Umbilical cord (tissue), 2 donors: ENCODE measurements around the gene HSD17B14. TPM values are rescaled to one million over a fixed set of nuclear protein-coding genes. Genes with fewer than 3 reads are reported as not detected.
"Not testable (repeated sequence)": the region's sequence is repeated elsewhere in the genome, so short reads cannot be mapped to it uniquely, and the experiment has no call there.

Source experiments
- DNase-seq: peaks from one replicate; pipeline ENCODE4 v3.0.0-alpha.2; 2015; ENCODE audit warnings: low spot score
- total RNA-seq: library from RNA; depleted of rRNA; stranded (reverse); fragments of >200 nt; gene quantifications from one replicate; pipeline ENCODE4 v1.2.3, GENCODE V29; 2014; ENCODE audit warnings: low replicate concordance; ENCODE audit not compliant: insufficient read depth

HSD17B14 gene
- total RNA-seq, result 3.4 TPM

DNA sequence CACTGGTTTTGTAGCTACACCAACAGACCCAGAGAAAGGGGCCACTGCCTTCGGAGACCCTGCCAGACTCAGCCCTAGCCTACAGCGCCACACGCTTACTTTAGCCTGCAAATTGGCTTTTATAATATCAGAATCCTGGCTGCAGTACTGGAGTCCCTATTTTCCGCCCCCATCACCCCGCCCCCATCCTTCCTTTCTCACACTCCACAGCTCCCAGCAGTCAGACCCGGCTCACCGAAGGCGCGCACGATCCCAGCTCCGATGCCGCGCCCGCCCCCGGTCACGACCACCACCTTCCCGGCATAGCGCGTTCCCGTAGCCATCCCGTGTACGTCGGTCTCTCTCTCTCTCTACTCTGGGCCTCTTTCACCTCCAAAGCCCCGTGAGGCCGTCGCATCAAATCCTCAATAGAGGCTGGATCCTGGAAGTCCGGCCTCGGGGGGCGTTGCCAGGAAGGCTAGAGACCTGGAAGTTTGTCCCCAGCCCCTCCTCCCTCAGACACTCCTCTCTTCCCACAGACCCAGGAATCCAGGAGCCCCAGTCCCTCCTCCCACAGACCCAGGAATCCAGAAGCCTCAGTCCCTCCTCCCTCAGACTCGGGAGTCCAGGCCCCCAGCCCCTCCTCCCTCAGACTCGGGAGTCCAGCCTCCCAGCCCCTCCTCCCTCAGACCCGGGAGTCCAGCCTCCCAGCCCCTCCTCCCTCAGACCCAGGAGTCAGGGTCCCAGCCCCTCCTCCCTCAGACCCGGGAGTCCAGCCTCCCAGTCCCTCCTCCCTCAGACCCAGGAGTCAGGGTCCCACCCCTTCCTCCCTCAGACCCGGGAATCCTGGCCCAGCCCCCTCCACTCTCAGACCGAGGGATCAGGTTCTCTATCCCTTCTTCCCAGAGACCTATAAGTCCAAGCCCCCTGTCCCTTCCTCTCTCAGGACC, at the start of gene HSD17B14:
HSD17B14 (minus strand) TSS at position 403 of the 929 bp plus-strand sequence; CDS start at position 323, 80 bp downstream.
- DNase-seq, result peak; percentile 92

- DNase-seq, result no peak
Observed at GRCh38 chr19:48883726-48884125, 47.4 kb upstream of the HSD17B14 start.

DNA sequence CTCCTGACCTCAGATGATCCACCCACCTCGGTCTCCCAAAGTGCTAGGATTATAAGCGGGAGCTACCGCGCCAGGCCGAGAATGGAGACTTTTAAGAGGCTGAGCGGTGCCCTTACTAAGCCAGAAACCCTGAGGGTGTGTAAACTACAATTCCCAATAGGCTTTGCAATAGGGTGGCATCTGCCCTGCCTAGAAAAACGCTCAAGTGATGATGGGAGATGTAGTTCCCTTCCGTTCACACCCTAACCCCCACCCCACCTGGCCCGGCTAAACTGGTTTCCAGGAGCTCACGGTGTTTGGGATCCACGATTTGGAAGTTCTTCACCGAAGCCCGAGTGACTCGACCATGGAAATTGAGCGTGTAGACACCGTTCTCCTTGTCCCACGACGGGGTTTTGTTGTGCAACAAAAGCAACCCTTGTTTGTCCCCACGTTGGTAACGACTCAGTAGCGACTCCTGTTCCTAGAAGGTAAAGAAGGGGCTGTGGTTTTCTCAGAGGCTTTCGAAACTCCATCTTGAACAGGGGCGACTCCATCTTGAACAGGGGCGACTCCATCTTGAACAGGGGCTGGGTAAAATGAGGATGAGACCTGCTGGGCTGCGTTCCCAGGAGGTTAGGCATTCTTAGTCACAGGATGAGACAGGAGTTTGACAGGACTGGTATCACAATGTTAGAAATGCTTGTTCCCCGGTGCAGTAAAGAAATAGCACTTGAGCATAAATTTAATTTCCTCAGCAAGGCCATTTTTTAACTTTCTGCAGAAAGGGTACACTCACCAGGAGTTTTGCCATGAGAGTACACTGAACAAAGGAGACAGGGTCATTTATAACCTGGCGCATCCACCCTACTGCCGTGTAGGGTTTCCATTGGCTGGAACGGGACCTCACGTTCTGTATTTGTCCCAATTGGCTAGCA, 45.7 kb upstream of the HSD17B14 start:
- DNase-seq, result peak; percentile 38

DNA sequence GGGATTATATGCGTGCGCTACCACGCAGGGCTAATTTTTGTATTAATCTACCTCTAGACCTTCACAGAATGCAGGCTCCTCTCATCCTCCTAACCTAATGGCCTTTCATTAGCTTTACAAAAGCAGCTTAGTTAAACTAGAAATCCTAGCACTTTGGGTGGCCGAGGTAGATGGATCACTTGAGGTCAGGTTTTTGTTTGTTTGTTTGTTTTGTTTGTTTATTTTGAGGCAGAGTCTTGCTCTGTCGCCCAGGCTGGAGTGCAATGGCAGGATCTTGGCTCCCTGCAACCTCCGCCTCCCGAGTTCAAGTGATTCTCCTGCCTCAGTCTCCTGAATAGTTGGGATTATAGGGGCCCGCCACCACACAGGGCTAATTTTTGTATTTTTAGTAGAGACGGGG, 43.4 kb upstream of the HSD17B14 start:
- DNase-seq, result not testable (repeated sequence)

DNA sequence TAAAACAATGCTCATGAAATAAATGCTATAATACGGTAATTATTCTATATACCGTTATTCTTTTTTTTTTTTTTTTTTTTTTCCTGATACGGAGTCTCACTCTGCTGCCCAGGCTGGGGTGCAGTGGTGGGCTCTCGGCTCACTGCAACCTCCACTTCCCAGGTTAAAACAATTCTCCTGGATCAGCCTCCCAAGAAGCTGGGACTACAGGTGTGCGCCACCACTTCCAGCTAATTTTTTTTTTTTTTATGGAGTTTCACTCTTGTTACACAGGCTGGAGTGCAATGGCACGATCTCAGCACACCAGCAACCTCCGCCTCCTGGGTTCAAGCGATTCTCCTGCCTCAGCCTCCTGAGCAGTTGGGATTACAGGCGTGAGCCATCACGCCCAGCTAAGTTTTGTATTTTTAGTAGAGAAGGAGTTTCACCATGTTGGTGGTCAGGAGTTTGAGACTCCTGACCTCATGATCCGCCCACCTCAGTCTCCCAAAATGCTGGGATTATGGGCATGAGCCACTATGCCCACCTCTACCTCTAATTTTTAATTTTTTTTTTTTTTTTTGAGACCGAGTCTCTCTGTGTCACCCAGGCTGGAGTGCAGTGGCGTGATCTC, 42.8 kb upstream of the HSD17B14 start:
- DNase-seq, result no peak

DNA sequence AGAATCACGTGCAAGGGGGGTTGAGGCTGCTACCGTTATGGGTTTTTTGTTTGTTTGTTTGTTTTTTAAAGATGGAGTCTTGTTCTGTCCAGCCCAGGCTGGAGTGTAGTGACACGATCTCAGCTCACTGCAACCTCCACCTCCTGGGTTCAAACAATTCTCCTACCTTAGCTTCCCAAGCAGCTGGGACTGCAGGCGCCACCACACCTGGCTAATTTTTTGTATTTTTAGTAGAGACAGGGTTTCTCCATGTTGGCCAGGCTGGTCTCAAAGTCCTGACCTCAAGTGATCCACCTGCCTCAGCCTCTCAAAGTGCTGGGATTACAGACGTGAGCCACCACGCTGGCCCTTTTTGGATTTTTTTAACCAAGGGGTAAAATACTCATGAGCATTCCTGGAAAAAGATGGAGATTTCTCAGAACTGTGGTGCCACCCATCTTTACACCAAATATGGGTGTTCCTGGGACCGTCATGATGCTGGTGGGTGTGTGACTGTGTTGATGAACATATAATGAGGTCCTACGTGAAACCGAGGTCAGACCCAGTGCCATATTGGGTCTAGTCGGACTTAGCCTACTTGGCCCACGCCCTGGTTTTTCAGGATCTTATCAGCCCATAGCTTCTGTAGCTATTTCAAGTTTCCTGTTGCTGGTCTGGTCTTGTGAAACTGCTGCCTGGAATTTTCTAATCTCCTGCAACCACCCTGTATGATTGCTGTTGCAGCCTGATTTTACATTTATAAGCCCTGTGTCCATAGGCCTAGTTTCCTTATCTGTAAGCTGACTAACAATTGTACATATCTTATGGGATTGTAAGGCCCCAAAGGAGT, 42.1 kb upstream of the HSD17B14 start:
- DNase-seq, result peak; percentile 90

GRCh38 chr19:48877855-48878195, 41.5 kb upstream of the HSD17B14 start:
- no peak for DNase-seq

- DNase-seq, result peak; percentile 28
Observed at GRCh38 chr19:48876043-48876981, 40.0 kb upstream of the HSD17B14 start.

DNA sequence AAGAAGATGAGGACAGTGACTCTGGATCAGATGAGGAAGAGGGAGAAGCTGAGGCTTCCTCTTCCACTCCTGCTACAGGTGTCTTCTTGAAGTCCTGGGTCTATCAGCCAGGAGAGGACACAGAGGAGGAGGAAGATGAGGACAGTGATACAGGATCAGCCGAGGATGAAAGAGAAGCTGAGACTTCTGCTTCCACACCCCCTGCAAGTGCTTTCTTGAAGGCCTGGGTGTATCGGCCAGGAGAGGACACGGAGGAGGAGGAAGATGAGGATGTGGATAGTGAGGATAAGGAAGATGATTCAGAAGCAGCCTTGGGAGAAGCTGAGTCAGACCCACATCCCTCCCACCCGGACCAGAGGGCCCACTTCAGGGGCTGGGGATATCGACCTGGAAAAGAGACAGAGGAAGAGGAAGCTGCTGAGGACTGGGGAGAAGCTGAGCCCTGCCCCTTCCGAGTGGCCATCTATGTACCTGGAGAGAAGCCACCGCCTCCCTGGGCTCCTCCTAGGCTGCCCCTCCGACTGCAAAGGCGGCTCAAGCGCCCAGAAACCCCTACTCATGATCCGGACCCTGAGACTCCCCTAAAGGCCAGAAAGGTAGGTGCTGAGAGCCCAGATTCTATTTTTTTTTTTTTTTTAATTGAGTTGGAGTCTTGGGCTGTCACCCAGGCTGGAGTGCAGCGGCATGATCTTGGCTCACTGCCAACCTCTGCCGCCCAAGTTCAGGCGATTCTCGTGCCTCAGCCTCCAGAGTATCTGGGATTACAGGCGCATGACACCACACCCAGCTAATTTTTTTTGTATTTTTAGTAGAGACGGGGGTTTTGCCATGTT, 38.2 kb upstream of the HSD17B14 start:
- DNase-seq, result peak; percentile 61

DNA sequence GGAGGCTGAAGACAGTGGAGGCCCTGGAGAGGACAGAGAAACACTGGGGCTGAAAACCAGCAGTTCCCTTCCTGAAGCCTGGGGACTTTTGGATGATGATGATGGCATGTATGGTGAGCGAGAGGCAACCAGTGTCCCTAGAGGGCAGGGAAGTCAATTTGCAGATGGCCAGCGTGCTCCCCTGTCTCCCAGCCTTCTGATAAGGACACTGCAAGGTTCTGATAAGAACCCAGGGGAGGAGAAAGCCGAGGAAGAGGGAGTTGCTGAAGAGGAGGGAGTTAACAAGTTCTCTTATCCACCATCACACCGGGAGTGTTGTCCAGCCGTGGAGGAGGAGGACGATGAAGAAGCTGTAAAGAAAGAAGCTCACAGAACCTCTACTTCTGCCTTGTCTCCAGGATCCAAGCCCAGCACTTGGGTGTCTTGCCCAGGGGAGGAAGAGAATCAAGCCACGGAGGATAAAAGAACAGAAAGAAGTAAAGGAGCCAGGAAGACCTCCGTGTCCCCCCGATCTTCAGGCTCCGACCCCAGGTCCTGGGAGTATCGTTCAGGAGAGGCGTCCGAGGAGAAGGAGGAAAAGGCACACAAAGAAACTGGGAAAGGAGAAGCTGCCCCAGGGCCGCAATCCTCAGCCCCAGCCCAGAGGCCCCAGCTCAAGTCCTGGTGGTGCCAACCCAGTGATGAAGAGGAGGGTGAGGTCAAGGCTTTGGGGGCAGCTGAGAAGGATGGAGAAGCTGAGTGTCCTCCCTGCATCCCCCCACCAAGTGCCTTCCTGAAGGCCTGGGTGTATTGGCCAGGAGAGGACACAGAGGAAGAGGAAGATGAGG, 37.4 kb upstream of the HSD17B14 start:
- DNase-seq, result no peak

GRCh38 chr19:48872884-48873475, 36.7 kb upstream of the HSD17B14 start:
- DNase-seq, result peak; percentile 95

DNA sequence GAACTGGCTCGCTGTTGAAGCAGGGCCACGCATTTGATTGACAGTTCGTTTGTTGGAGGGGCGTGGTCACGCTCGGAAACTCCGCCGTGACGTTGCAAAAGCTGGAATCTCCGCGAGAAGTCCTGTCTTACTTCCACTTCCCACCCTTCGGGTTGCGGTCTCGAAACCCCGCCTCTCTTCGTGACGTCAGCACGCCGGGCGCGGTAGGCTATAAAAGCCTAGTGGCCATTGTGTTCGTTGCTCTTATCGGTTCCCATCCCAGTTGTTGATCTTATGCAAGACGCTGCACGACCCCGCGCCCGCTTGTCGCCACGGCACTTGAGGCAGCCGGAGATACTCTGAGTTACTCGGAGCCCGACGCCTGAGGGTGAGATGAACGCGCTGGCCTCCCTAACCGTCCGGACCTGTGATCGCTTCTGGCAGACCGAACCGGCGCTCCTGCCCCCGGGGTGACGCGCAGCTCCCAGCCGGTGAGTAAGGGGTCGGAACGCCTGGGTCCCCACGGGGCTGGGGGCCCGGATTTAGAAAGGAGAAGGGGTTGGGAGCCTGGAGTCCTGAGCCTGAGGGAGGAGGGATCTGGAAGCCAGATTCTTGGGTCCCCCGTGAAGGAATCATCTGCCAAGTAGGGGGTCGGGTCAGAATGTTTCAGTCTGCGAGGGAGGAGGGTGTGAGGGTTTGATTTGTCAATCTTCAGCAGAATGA, 36.0 kb upstream of the HSD17B14 start, which contains the start of gene PPP1R15A:
PPP1R15A (plus strand) TSS at position 240 of the 702 bp plus-strand sequence. CDS start 813 bp downstream, outside the sequence.
- peak; percentile 98 for DNase-seq

- DNase-seq, result not testable (repeated sequence)
Observed at GRCh38 chr19:48871471-48872181, 35.3 kb upstream of the HSD17B14 start.

- no peak for DNase-seq
Observed at GRCh38 chr19:48870048-48870447, 33.8 kb upstream of the HSD17B14 start.

DNA sequence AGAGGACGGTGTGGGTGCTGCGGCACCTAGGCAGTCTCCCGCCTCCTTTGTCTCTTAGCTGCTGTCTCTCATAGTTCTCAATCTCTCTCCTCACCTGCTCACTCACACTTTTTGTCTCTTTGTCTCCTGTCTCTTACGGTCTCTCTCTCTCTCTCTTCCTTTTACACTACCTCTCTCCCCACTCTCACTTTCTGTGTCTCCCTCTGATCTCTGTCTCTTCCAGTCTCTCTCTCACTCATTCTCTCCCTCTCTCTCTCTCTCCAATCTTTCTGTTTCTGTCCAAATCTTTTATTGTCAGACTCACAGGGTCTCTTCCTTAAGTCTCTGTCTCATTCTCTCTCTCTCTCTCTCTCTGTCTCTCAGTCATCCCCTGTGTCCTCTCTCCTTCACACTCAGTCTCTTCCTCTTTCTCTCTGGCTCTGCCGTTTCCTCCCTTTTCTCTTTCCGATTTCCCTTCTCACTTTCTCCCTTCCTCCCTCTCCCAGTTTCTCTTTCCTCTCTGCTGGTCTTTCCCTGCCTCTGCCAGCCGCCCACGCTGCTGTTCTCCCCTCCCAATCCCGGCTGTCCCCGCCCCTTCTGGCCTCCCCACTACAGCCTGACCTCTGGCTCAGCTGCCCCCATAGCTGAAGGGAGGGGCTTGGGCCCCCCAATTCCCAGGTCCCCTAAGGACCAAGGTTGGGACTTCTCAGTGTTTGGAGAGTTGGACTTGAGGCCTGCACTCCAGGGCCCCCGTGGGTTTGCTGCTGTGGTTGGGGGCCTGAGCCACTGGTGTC, 32.0 kb upstream of the HSD17B14 start, which contains the start of gene PLEKHA4:
PLEKHA4 (minus strand) TSS at position 504 of the 773 bp plus-strand sequence. CDS start 997 bp downstream, outside the sequence.
- DNase-seq, result peak; percentile 67
